ENCODE results near the gene EBF4. TPM values are rescaled to one million over a fixed set of nuclear protein-coding genes. Genes with fewer than 3 reads are reported as not detected.
A peak's percentile ranks its signal among the peaks of the same experiment; 100 is the strongest.
"Not testable (repeated sequence)": the region's sequence is repeated elsewhere in the genome, so short reads cannot be mapped to it uniquely, and the experiment has no call there.

EBF4 gene
- total RNA-seq, 1 donor from 2014 or later, result 5.9 TPM

DNA sequence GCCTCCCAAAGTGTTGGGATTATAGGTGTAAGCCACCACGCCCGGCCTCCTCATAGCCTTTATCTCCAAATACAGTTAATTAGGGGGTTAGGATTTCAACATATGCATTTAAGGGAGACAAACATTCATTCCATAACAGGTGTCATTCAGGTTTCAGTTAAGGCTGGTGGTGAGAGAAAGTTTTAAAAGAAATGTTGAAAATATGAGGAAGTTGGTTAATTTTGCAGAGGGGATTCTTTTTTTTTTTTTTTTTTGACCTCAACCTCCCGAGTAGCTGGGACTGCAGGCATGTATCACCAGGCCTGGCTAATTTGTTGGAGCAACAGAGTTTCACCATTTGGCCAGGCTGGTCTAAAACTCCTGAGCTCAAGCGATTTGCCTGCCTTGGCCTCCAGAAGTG, 12.5 kb upstream of the EBF4 start:
- Mint-ChIP-seq H3K27me3 (ENCODE audit: unreplicated experiment) (peaks cover 2% of the 10 kb centered on the region), H3K4me1 (ENCODE audit: unreplicated experiment) (no peaks in the 10 kb centered on the region), H3K9me3 (ENCODE audit: unreplicated experiment) (no peaks in the 10 kb centered on the region), H3K4me3 (ENCODE audit: unreplicated experiment) (no peak overlapping the region), H3K36me3 (ENCODE audit: low read depth, unreplicated experiment) (no peaks in the 10 kb centered on the region), H3K27ac (ENCODE audit: unreplicated experiment) (no peak overlapping the region)
- DNase-seq (ENCODE audit: low spot score), result no peak
- no peak for TF ChIP-seq CTCF (IDR thresholded peaks at IDR 0.05; ENCODE audit: unreplicated experiment)

GRCh38 chr20:2682040-2682439, 10.5 kb upstream of the EBF4 start:
- H3K4me1 Mint-ChIP-seq (ENCODE audit: unreplicated experiment); H3K27ac Mint-ChIP-seq (ENCODE audit: unreplicated experiment); DNase-seq (ENCODE audit: low spot score); H3K27me3 Mint-ChIP-seq (ENCODE audit: unreplicated experiment); H3K9me3 Mint-ChIP-seq (ENCODE audit: unreplicated experiment); H3K4me3 Mint-ChIP-seq (ENCODE audit: unreplicated experiment); H3K36me3 Mint-ChIP-seq (ENCODE audit: low read depth, unreplicated experiment): not testable (repeated sequence)

- not testable (repeated sequence) for H3K4me3 Mint-ChIP-seq (ENCODE audit: unreplicated experiment); H3K27ac Mint-ChIP-seq (ENCODE audit: unreplicated experiment); H3K4me1 Mint-ChIP-seq (ENCODE audit: unreplicated experiment); H3K9me3 Mint-ChIP-seq (ENCODE audit: unreplicated experiment); H3K36me3 Mint-ChIP-seq (ENCODE audit: low read depth, unreplicated experiment); DNase-seq (ENCODE audit: low spot score); H3K27me3 Mint-ChIP-seq (ENCODE audit: unreplicated experiment)
These were observed 7.8 kb upstream of the EBF4 start for GRCh38 chr20:2684817-2685216.

DNA sequence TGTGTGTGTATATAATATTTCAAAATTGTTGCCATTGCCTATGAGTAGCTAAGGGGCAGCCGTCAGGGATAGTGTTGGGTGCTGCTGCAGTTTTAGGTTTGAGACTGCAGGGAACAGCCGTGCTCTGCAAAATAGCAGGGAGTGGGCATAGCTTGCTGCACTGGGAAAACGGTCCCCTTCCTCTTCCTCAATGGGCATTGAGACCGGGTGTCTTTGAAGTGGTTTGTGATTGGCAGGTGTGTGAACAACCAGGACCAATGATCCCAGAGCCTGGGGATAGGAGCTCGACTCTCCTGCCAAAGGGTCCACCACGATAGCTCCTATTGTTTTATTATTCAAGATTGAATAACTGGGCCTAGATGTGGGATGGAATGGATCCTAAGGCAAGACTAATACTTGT, 5.1 kb upstream of the EBF4 start:
- peaks cover 14% of the 10 kb centered on the region for H3K36me3 Mint-ChIP-seq (ENCODE audit: low read depth, unreplicated experiment)
- H3K4me1 Mint-ChIP-seq (ENCODE audit: unreplicated experiment), result peaks cover 9% of the 10 kb centered on the region
- no peak overlapping the region for H3K4me3 Mint-ChIP-seq (ENCODE audit: unreplicated experiment)
- H3K27me3 Mint-ChIP-seq (ENCODE audit: unreplicated experiment), result peaks cover 27% of the 10 kb centered on the region
- no peak for TF ChIP-seq CTCF (IDR thresholded peaks at IDR 0.05; ENCODE audit: unreplicated experiment)
- DNase-seq (ENCODE audit: low spot score), result no peak
- no peak overlapping the region for H3K27ac Mint-ChIP-seq (ENCODE audit: unreplicated experiment)
- no peaks in the 10 kb centered on the region for H3K9me3 Mint-ChIP-seq (ENCODE audit: unreplicated experiment)

DNA sequence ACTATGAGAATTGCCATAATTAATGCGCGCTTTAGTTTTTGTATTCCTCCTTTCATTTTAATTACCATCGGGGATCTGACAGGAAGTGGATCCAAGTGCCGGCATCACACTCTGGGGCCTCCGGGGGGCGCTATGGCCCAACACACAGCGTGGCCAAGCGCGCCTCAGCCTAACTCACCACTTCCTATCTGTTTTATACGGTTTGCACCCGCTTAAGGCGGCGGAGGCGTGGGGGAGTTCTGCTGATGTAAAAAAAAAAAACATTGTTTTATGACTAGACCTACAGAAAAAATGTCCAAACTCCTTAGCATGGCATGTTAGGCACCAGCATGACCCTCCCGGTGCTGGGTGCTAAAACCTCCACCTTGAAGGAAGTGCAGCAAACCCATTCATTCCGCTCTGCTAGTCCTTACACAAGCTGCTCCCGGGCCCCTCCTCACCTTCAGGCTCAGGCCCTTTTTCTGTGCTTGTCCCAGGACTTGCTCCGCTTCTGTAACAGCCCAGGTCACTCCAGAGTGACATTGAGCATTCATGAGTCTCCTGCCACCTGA, 4.5 kb upstream of the EBF4 start:
- Mint-ChIP-seq H3K27ac (ENCODE audit: unreplicated experiment) (no peak overlapping the region), H3K9me3 (ENCODE audit: unreplicated experiment) (no peaks in the 10 kb centered on the region), H3K4me1 (ENCODE audit: unreplicated experiment) (peaks cover 9% of the 10 kb centered on the region), H3K36me3 (ENCODE audit: low read depth, unreplicated experiment) (peaks cover 14% of the 10 kb centered on the region), H3K4me3 (ENCODE audit: unreplicated experiment) (no peak overlapping the region), H3K27me3 (ENCODE audit: unreplicated experiment) (peaks cover 25% of the 10 kb centered on the region)
- peak; percentile 73 for DNase-seq (ENCODE audit: low spot score)
- TF ChIP-seq CTCF (IDR thresholded peaks at IDR 0.05; ENCODE audit: unreplicated experiment), result peak; percentile 89

- no peak for TF ChIP-seq CTCF (IDR thresholded peaks at IDR 0.05; ENCODE audit: unreplicated experiment)
These were observed 2.4 kb upstream of the EBF4 start for GRCh38 chr20:2690213-2690612.

More at GRCh38 chr20:2690213-2690612, 2.4 kb upstream of the EBF4 start:
- no peak overlapping the region for H3K4me3 Mint-ChIP-seq (ENCODE audit: unreplicated experiment)
- H3K27ac Mint-ChIP-seq (ENCODE audit: unreplicated experiment), result no peak overlapping the region
- DNase-seq (ENCODE audit: low spot score), result no peak
- peaks cover 35% of the 10 kb centered on the region for H3K27me3 Mint-ChIP-seq (ENCODE audit: unreplicated experiment)
- H3K4me1 Mint-ChIP-seq (ENCODE audit: unreplicated experiment), result peaks cover 18% of the 10 kb centered on the region
- H3K36me3 Mint-ChIP-seq (ENCODE audit: low read depth, unreplicated experiment), result peaks cover 19% of the 10 kb centered on the region
- no peaks in the 10 kb centered on the region for H3K9me3 Mint-ChIP-seq (ENCODE audit: unreplicated experiment)

Measured in endothelial cell (in vitro differentiated cells).